GM19025 (cell line): ENCODE results near the gene TSHZ3.

Experiments
- ATAC-seq: cut with Tn5 transposase; IDR thresholded peaks from one replicate; pipeline ENCODE4 v1.9.1; 2021; ENCODE audit warnings: mild to moderate bottlenecking, low read depth, moderate library complexity; ENCODE audit not compliant: unreplicated experiment

The TSHZ3 gene

DNA sequence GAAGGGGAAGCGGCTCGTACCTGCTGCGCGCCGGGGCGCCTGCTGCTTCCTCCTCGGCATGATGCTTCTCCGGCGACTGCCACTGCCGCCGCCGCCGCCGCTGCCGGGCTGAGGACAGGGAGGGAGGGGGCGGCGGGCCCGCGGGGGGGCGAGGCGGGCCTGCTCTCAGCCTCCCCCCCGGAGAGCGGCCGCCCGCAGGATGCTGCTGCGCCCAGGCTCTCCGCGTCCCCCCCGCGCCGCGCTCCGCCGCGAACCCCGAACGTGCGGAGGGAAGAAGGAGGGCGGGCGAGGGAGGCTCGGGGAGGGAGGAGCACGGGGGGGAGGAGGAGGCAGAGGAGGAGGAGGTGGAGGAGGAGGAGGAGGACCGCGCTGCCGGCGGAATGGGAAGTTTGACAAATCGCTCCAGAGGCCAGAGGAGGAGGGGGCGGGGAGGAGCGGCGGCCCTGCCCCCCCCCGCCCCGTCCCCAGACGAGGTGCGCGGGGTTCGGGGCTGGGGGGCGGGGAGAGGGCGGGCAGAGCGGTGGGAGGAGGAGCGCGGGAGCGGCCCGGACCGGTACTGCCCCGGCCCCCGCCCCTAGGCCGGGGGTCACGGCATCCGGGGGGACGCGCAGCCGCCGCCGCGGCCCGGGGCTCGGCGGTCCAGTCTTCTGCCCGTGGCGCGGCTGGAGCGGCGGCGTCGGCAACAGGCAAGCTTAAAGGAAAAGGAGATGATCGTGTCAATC lies at the start of gene TSHZ3:
TSHZ3 (minus strand) TSS at position 277 of the 722 bp plus-strand sequence; CDS start at position 60, 217 bp downstream.
- no peak for ATAC-seq

- ATAC-seq, result no peak
Observed at GRCh38 chr19:31397308-31397707, 48.1 kb upstream of the TSHZ3 start.

GRCh38 chr19:31392464-31392863 lies 43.2 kb upstream of the TSHZ3 start:
- no peak for ATAC-seq

DNA sequence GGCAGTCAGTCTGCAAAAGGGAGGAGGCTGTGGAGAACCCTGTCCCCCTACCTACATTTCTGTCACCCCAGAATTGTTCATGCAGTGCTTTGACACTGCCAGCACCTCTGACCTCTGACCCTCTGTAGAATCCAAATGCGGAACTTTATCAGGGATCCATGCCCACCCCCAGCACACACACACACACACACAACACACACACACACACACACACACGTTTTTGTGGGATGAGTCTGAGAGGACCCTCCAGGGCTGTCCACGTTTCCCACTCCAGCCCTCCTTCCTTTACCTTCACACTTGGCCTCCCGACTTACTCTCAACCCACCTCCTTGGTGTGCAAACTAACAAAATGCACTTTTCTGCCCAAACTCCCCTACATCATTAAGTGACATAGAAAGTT lies 42.3 kb upstream of the TSHZ3 start:
- ATAC-seq, result no peak

- ATAC-seq, result no peak
Observed at GRCh38 chr19:31390711-31391110, 41.5 kb upstream of the TSHZ3 start.

GRCh38 chr19:31389874-31390273 lies 40.6 kb upstream of the TSHZ3 start:
- no peak for ATAC-seq

- ATAC-seq, result no peak
Observed at GRCh38 chr19:31387717-31388301, 38.6 kb upstream of the TSHZ3 start.

DNA sequence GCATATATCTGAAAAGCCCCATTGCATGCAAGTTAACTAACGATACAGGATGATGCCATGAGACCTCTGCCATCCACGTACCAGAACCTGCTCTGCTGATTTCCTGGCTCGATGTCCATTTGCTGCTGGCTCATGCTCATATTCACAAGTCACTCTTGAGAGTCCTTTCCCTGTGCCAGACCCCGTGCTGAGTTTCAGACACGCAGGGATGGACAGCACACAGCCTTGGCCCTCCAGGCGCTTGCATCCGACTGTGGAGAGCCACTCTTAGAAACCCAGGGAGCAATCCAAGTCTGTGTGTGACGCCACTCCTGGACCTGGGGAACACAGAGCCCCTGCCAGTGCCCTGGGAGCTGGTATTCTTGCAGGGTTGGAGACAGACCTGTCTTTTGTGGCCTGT lies 37.6 kb upstream of the TSHZ3 start:
- ATAC-seq, result no peak

DNA sequence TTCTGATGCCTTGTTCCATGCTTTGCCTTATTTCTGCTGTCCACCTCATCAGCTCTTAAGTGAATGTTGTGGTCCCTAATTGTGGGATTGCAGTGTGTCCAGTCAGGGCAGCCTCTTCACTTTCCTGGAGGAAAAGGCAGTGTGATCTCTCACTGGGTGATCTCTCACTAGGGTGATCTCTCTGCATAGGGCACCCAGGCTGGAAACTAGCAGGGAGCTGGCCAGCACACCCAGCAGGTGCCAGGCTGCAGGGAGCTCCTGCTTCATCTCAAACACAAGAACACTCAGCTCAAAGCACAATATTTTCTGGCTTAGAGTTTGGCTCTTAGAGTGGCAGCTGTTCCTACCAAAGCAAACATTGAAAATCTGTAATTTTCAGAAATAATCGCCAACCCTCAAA lies 36.5 kb upstream of the TSHZ3 start:
- no peak for ATAC-seq

DNA sequence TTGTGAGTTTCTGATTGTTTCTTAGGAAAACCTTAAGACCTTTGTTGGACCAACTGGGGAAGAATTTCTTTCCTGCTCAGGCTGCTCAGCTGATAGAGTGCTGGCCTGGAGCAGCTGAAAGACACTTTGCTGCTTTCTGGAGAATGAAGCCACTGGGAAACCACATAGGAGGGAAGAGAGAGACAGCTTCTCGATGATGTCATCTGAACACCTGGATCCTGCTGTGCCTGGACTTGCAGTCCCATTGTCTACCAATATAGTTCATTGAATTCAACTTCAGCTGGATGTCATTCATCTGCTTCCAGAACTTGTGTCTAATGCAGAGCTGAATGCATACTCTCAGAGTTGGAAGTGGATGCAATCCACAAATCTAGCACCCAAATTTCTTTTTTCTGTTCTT lies 34.3 kb upstream of the TSHZ3 start:
- no peak for ATAC-seq

DNA sequence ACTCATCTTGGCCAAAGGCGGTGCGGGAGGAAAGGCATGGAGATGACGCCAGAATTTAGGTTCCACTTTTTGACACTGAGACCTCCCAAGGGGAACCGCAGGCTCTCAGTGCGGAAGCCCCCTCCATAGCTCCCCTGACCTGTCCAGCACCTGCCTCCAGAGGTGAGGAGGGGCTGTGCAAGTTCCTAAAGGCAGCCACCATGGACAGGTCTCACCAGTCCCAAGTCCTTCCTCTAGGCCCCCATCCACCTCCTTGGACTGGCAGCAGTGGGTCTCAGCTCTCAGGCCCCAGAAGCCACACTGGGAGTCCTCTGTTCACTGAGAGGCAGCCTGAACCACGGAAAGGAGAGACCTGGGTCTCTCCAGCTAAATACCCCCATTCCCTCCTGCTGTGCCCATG lies 31.6 kb upstream of the TSHZ3 start:
- ATAC-seq, result no peak

GRCh38 chr19:31378404-31378803 lies 29.2 kb upstream of the TSHZ3 start:
- no peak for ATAC-seq

GRCh38 chr19:31377736-31378135 lies 28.5 kb upstream of the TSHZ3 start:
- ATAC-seq, result no peak

- no peak for ATAC-seq
Observed at GRCh38 chr19:31372246-31372781, 23.1 kb upstream of the TSHZ3 start.

DNA sequence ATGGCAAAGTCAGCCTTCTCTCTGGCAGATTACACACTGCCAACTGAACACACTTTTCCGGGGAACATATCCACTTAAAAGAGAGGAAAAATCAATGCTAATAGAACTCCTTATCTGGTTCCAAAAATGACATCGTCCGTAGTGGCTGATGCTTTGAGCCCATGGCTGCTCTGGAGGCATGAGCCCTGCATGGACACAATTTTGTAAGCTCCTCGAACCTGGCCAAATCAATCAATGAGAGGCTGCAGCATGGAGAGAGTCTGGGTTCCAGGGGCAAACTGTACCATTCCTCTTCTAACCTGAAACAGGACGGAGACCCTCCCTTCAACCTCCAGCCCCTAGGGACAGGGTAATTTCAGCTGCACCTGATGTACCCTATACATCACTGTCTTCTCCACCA lies 21.0 kb upstream of the TSHZ3 start:
- no peak for ATAC-seq

GRCh38 chr19:31364963-31365362 lies 15.7 kb upstream of the TSHZ3 start:
- no peak for ATAC-seq

GRCh38 chr19:31361728-31362127 lies 12.5 kb upstream of the TSHZ3 start:
- ATAC-seq, result no peak

GRCh38 chr19:31357315-31357673 lies 8.1 kb upstream of the TSHZ3 start:
- no peak for ATAC-seq

DNA sequence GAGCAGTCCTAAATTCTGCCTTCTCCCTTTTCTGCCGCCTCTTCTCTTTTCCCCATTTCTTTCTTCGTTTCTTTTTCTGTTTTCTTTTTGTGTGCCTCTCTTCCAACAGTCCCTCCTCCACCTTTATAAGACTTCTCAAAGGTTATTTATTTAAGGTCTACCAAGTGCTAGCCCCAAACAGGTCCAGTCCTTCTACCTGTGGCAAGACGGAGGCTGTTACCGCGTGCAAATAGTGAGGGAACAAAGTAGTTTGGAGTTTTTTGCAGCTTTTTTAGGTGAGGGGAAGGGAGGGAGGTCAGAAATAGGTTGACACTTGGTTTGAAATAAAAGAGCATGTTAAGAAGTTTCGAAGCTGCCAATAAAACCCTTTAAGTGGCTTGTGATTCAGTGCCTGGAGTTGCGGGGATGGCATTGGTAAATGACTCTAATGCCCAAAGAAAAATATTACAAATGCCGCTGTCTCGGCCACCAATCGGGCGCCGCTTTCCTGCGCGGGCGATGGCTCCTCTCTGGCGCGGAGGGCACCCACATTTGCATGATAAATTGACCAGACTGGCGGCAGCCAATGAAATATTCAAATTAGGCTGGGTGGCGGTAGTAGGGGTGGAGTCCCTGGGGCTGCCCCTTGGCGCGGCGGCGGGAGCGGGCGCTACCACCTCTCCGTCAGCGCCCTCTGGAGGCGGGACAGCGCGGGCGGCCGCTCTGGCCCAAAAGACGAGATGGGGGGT lies 7.5 kb upstream of the TSHZ3 start:
- no peak for ATAC-seq

- no peak for ATAC-seq
Observed at GRCh38 chr19:31355665-31356289, 6.5 kb upstream of the TSHZ3 start.
